Right atrium auricular region (tissue), 2 donors: Measurements from ENCODE around the gene DENND1A. TPM values are rescaled to one million over a fixed set of nuclear protein-coding genes. Genes with fewer than 3 reads are reported as not detected.

Experiments
- DNase-seq: peaks from one replicate; pipeline ENCODE4 v3.0.0-alpha.2; 2019; ENCODE audit warnings: low spot score
- H3K27ac ChIP-seq, 2 donors: fragments of 200-600 bp; sonication (generic); 1 replicate in 1 of 2; 2 replicates in 1 of 2; pipeline ENCODE4 v1.5.1; 2016 to 2019
- H3K27me3 ChIP-seq, 2 donors: fragments of 200-600 bp; sonication (generic); one replicate each; pipeline versions ENCODE4 v1.5.1 to v1.6.0; 2017 to 2019
- H3K36me3 ChIP-seq: fragments of 200-600 bp; sonication (generic); one replicate; pipeline ENCODE4 v1.5.1; 2016
- H3K4me1 ChIP-seq, 2 donors: fragments of 200-600 bp; sonication (generic); one replicate each; pipeline versions ENCODE4 v1.5.1 to v1.6.0; 2017 to 2019
- H3K4me3 ChIP-seq, 2 donors: fragments of 200-600 bp; sonication (generic); 1 replicate in 1 of 2; 2 replicates in 1 of 2; pipeline ENCODE4 v1.5.1; 2017 to 2019; ENCODE audit warnings: mild to moderate bottlenecking in 1 of 2, moderate library complexity in 1 of 2
- H3K9me3 ChIP-seq, 2 donors: fragments of 200-600 bp; sonication (generic); one replicate each; pipeline ENCODE4 v1.5.1; 2019
- CTCF ChIP-seq, 2 donors: fragments of 200-600 bp; sonication (generic); IDR thresholded peaks; one replicate each; pipeline ENCODE4 v1.5.1; 2019; ENCODE audit warnings: antibody characterized with exemption in 2 of 2
- total RNA-seq, 2 donors: library from RNA; depleted of rRNA; stranded (reverse); fragments of >200 nt; gene quantifications; one replicate each; pipeline ENCODE4 v1.1.0, GENCODE V29; 2016

Gene DENND1A
- total RNA-seq, 2 donors from 2014 or later = 14.9 to 23.6 TPM

- H3K27me3 ChIP-seq = no peaks in the 10 kb centered on the region
- H3K27ac ChIP-seq = no peak overlapping the region
- no peak overlapping the region for H3K4me3 ChIP-seq
- no peaks in the 10 kb centered on the region for H3K9me3 ChIP-seq
- DNase-seq = no peak
- no peak for TF ChIP-seq CTCF (IDR thresholded peaks at IDR 0.05)
- H3K36me3 ChIP-seq = no peaks in the 10 kb centered on the region
- H3K4me1 ChIP-seq = no peaks in the 10 kb centered on the region
Observed at GRCh38 chr9:123480096-123480495, 449.8 kb downstream of the DENND1A start.

DNA sequence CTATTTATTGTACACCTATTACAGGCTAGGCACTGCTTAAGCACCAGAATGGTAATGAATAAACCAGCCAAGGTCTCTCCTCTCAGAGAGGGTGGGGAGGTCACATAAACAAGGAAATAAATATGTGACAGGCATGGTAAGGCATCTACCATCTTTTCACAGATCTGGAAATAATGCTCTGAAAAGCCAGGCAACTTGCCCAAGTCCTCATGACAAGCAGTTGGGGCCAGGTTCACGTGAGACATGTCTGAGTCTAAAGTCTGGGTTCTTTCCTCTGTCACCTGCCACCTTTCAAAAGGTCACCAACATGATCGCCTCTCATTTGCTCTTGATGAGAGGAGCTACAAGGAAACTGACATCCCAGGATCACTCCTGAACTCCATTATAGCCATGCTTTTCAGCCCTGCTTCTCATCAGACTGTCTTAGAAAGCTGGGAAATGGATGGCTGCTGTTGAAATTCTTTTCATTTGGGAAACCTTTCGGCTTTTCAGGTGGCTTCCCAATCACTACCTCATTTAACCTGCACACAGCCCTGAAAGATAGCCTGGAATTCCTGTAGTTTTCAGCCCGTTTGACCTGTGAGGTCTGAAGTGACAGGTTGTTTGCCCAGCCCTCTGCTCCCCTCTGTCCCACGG lies 450.8 kb downstream of the DENND1A start:
- Histone ChIP-seq H3K9me3 (no peaks in the 10 kb centered on the region), H3K4me1 (no peaks in the 10 kb centered on the region), H3K4me3 (no peak overlapping the region), H3K27ac (no peak overlapping the region), H3K27me3 (no peaks in the 10 kb centered on the region), H3K36me3 (no peaks in the 10 kb centered on the region)
- TF ChIP-seq CTCF (IDR thresholded peaks at IDR 0.05) = no peak
- no peak for DNase-seq

GRCh38 chr9:123478160-123478559 lies 451.8 kb downstream of the DENND1A start:
- no peak for DNase-seq
- peaks cover 0 to 5% of the 10 kb centered on the region in 2 donors for H3K4me1 ChIP-seq
- H3K9me3 ChIP-seq = no peaks in the 10 kb centered on the region
- TF ChIP-seq CTCF (IDR thresholded peaks at IDR 0.05) = no peak
- no peaks in the 10 kb centered on the region for H3K27me3 ChIP-seq
- no peak overlapping the region for H3K4me3 ChIP-seq
- H3K36me3 ChIP-seq = no peaks in the 10 kb centered on the region
- H3K27ac ChIP-seq = no peak overlapping the region

DNA sequence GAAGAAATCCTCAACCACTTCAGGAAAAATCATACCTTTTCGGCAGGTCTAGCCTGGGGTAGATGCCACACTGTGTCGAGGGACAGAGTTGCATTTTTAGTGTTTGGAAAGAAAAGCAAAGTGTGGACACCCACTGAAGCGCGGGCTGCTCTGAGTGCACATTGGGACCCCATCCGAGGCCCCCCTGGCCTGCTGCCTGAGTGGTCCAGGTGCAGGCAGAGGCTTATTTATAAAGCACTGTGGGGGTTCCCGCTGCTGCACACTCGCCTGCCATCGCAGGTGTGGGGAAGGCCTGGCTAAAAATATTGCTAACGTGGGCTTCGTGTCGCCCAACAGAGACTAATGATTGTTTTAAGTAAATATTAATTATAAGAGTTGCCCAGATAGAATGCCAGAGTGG lies 454.5 kb downstream of the DENND1A start:
- TF ChIP-seq CTCF (IDR thresholded peaks at IDR 0.05) = no peak
- DNase-seq = no peak
- no peaks in the 10 kb centered on the region for H3K9me3 ChIP-seq
- H3K36me3 ChIP-seq = no peaks in the 10 kb centered on the region
- no peak overlapping the region for H3K27ac ChIP-seq
- H3K4me3 ChIP-seq = no peak overlapping the region
- H3K4me1 ChIP-seq = peaks cover 0 to 10% of the 10 kb centered on the region in 2 donors
- no peaks in the 10 kb centered on the region for H3K27me3 ChIP-seq

GRCh38 chr9:123472862-123473614 lies 456.9 kb downstream of the DENND1A start:
- DNase-seq = no peak
- TF ChIP-seq CTCF (IDR thresholded peaks at IDR 0.05) = no peak
- no peaks in the 10 kb centered on the region for H3K36me3 ChIP-seq
- peaks cover 0 to 10% of the 10 kb centered on the region in 2 donors for H3K4me1 ChIP-seq
- no peak overlapping the region for H3K4me3 ChIP-seq
- H3K27ac ChIP-seq = no peak overlapping the region
- H3K27me3 ChIP-seq = no peaks in the 10 kb centered on the region
- no peaks in the 10 kb centered on the region for H3K9me3 ChIP-seq
